Peyer's patch (tissue), 4 donors: ENCODE data around the gene MLH3.

Experiments
- POLR2A ChIP-seq, 2 donors: fragments of 450-650 bp; IDR thresholded peaks; one replicate each; pipeline ENCODE4 v1.5.1; 2017; ENCODE audit warnings: antibody characterized with exemption in 2 of 2, mild to moderate bottlenecking in 2 of 2, moderate library complexity in 2 of 2
- TF ChIP-seq, protein P1 (sequence below), 6 experiments: fragments of 450-650 bp in 4 of 6; fragments of 200-600 bp in 2 of 6; sonication (generic) in 1 of 6; IDR thresholded peaks; one replicate each; pipeline ENCODE4 v1.5.1; 2017 to 2019; ENCODE audit warnings: antibody characterized with exemption in 6 of 6, mild to moderate bottlenecking in 3 of 6, moderate library complexity in 1 of 6

- TF ChIP-seq, protein P1, sequence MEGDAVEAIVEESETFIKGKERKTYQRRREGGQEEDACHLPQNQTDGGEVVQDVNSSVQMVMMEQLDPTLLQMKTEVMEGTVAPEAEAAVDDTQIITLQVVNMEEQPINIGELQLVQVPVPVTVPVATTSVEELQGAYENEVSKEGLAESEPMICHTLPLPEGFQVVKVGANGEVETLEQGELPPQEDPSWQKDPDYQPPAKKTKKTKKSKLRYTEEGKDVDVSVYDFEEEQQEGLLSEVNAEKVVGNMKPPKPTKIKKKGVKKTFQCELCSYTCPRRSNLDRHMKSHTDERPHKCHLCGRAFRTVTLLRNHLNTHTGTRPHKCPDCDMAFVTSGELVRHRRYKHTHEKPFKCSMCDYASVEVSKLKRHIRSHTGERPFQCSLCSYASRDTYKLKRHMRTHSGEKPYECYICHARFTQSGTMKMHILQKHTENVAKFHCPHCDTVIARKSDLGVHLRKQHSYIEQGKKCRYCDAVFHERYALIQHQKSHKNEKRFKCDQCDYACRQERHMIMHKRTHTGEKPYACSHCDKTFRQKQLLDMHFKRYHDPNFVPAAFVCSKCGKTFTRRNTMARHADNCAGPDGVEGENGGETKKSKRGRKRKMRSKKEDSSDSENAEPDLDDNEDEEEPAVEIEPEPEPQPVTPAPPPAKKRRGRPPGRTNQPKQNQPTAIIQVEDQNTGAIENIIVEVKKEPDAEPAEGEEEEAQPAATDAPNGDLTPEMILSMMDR (IDR thresholded peaks at IDR 0.05) = no peak
- TF ChIP-seq POLR2A (IDR thresholded peaks at IDR 0.05) = no peak
These were observed 12.9 kb upstream of the MLH3 start for GRCh38 chr14:75064205-75064567.
